AG08396 (cell line): ENCODE data around the gene IL6R.
A peak's percentile ranks its signal among the peaks of the same experiment; 100 is the strongest.

ENCODE experiments used
- DNase-seq: peaks from one replicate; pipeline ENCODE4 v3.0.0; 2012; ENCODE audit warnings: low spot score, mixed read lengths

IL6R gene

DNA sequence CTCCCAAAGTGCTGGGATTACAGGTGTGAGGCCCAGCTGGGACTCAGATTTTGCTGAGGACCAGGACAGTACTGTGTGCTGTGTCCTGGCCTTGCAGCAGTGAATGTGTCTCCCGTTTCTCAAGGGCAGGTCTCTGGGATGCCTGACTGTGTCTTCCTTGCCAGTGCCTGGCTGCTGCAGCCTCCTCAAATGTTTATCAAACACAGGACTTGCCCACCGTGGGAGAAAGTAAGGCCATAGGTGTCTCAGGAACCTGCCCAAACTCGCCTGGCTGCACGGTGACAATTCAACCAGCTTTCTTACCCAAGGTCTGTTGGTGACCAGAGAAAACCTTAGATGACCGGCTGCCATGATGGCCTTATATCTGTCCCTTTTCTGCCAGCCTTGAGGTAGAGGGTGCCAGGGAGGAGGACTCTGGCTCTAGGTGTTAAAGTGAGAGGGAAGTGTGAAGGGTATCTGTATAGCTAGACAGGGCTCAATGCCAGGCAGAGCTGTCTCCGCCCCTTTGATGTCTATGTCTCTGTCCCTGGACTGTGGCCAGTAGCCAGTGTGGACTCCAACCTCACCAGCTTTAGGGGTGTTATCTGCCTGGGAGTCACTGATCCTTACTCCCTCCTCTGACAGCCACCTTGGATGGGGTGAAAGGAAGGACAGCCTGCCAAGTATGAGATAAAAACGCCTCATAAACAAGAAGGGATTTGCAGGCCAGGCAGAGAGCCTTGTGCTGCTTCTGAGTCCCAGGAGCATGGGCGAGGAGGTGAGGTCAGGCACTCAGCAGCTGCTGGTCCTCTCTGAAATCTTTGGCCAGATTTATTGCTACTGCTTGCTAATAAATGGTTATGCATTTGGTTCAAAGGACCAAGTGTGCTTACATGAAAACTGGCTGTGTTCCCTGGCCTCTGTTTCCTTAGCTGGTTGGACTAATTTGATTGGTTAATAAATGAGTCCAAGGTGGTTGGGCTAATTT, 22.3 kb downstream of the IL6R start:
- DNase-seq: no peak

DNA sequence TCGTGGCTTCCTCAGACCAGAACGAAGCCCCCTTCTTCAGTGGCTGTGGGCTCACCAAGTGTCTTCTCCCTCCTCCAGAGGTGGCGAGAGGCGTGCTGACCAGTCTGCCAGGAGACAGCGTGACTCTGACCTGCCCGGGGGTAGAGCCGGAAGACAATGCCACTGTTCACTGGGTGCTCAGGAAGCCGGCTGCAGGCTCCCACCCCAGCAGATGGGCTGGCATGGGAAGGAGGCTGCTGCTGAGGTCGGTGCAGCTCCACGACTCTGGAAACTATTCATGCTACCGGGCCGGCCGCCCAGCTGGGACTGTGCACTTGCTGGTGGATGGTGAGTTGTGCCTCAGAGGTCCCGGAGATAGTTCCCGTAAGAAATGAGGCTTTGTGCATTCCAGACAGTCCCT, 24.0 kb downstream of the IL6R start:
- DNase-seq: no peak

GRCh38 chr1:154429841-154430611, 24.9 kb downstream of the IL6R start:
- DNase-seq: no peak

GRCh38 chr1:154430903-154431302, 25.8 kb downstream of the IL6R start:
- DNase-seq: no peak

DNA sequence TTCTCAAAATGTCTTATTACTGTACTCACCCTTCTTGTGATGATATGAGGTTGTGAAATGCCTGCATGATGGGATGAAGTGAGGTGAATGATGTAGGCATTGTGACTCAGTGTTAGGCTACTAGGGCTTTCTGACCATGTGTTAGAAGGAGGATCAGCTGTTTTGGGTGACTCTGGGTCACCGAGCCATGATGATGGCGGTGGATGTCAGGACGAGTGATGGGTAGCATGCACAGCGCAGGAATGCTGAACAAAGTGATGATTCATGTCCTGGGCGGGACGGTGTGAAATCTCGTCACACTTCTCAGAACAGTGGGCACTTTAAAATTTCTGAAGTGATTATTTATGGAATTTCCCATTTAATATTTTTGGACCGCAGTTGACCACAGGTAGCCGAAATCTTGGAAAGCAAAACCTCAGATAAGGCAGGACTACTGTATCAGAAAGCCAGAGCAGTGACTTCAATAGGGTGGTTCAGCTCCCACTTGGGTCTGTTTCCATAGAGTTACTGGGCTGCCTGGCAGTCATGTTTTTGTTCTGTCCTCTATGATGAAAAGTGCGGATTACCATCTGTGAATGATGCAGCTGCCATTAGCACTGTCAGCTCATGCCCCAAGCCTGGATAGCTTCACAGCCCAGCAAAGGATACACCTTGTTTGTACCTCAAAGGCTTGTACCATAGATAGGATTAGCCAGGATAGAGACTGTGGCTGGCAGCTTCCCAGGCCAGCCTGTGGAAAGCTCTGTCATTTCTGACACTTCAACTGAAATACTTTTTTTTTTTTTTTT, 26.6 kb downstream of the IL6R start:
- DNase-seq: peak; percentile 73

DNA sequence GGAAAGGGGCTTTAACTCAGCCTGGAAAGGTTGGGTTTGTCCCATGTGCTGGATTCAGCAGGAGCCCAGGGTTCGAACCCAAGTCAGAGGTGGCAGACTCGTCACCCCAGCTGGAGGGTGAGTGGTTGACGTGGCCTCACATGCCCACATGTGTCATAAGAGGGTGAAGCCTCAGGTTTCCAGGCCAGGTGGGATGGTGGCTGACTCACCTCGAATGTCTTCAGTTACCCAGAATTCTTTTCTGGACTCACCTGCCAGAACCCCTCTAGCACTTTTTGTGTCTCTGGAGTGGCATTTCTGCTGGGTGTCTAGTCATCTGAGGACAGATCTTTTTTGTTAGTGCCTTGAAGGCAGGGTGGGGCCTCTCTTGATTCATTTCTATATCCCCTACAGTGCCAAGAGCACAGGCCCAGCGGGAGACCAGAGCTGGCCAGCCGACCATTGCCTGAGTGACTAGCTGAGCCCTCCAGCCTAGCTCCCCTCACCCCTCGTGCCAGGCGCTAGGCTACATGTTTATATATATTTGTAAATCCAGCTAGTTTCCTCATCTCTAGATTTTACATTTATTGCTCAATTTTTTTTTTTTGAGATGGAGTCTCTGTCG, 28.1 kb downstream of the IL6R start:
- DNase-seq: no peak

- DNase-seq: no peak
Observed at GRCh38 chr1:154434346-154435085, 29.4 kb downstream of the IL6R start.

DNA sequence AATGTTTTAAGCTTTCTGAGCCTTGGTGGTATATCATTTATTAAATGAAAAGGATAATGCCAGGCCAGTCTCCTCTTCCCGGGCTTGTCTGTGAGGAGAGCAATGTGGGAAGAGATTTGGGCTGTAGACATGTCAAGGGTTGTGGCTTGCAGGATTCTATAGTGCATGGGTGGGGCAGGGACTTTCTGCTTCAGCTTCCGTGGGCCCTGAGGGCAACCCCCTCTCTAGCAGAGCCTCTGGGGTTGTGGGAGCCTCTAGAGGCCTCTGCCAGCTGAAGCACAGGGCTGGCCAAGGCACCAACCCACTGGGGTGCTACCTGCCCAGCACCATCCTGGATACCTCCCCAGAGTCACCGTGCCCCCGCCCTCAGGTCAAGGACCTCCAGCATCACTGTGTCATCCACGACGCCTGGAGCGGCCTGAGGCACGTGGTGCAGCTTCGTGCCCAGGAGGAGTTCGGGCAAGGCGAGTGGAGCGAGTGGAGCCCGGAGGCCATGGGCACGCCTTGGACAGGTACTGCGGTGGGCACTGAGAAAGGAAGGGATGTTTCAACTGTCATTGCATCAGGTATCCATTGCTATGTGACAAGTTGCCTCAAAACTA, 30.6 kb downstream of the IL6R start:
- no peak for DNase-seq

DNA sequence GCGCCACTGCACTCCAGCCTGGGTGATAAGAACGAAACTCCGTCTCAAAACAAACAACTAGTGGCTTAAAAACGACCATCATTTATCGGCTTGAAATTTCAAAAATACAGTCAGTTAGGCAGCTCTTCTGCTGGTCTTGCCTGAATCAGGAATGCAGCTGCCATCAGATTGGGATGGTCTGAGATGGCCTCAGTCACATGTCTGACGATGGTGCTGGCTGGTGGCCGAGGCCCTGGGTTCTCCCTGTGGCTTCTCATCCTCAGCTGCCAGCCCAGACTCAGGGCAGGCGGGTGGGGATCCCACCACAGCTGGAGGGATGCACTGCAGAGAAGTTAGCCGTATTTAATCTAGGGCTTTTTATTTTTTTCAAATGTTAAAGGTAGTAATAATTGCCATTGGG, 31.3 kb downstream of the IL6R start:
- no peak for DNase-seq

GRCh38 chr1:154440036-154440804, 35.1 kb downstream of the IL6R start:
- no peak for DNase-seq

- DNase-seq: no peak
Observed at GRCh38 chr1:154441241-154441888, 36.2 kb downstream of the IL6R start.

GRCh38 chr1:154442006-154442740, 37.0 kb downstream of the IL6R start:
- no peak for DNase-seq

- no peak for DNase-seq
Observed at GRCh38 chr1:154443274-154444013, 38.3 kb downstream of the IL6R start.

- peak; percentile 88 for DNase-seq
Observed at GRCh38 chr1:154445040-154445472, 39.9 kb downstream of the IL6R start.

- DNase-seq: peak; percentile 93
Observed at GRCh38 chr1:154446292-154446691, 41.1 kb downstream of the IL6R start.

GRCh38 chr1:154446789-154447188, 41.6 kb downstream of the IL6R start:
- DNase-seq: no peak

DNA sequence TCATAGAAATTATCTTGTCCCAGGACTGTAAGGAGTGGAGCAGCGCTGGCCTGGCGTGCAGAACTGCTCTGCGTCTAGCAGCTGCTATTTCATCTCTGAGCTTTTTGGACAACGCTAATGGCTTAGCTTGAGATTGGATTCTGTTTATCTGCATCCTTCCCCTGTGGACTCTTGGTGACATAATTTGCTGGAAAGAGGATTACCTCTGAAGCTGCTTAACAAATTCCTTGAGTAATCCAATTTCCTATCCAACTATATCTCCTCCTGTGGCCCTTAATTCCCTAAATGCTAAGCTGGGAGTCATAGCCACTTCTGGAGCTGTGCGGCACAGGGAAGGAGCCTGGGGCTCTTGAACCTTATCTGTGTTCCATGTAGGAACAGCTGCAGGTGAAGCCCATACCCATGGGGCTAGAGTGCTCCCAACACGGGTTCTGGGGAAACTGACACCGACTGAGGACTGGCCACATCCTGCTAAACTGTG, 43.2 kb downstream of the IL6R start:
- no peak for DNase-seq

DNA sequence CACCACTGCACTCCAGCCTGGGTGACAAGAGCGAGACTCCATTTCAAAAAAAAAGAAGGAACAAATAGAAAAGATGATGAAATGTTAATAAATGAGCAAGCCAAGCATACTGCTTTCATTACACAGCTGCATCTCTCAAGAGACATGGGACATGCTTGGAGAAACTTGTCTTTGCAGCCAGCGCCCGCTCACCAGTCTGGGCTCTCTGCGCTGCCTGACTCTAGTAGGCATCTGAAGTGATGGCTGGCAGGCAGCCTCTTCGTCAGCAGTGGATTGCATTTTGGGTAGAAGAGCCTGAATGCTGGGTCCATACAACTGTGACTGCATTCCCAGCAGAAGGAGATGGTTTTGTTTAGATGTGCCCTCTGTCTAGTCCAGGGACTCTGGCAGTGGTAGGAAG, 48.0 kb downstream of the IL6R start:
- DNase-seq: no peak
